HepG2 (cell line): ENCODE results near the gene DUSP15. TPM values are rescaled to one million over a fixed set of nuclear protein-coding genes. Genes with fewer than 3 reads are reported as not detected.

Experiments used
- ATAC-seq: fragments of 200-7000 bp; cut with Tn5 transposase; 3 replicates; pipeline ENCODE4 v1.9.1; 2020; ENCODE audit warnings: mild to moderate bottlenecking, moderate library complexity
- BruUV-seq: library from RNA; stranded (reverse); fragments of 400-500 nt; replicated peaks from 2 replicates; lab custom pipeline; 2021; lab: Mats Ljungman, UMichigan
- CTCF ChIA-PET: fragments of 300-600 bp; formaldehyde crosslinking; extraction: SDS; loops from one replicate; lab custom pipeline; 2021; ENCODE audit warnings: low total read pairs, inconsistent platforms, low intra/inter-chr PET ratio; lab: Yijun Ruan, JAX
- POLR2A ChIA-PET: fragments of 350-600 bp; sonication (Branson Sonifier 250); formaldehyde crosslinking; loops from one replicate; lab custom pipeline; 2020; ENCODE audit warnings: antibody characterized with exemption, inconsistent platforms; lab: Yijun Ruan, JAX
- DNase-seq: peaks from one replicate; pipeline ENCODE4 v3.0.0-alpha.2; 2015; ENCODE audit warnings: low spot score
- FAIRE-seq: peaks from 3 replicates; lab custom pipeline; 2011; peaks lifted over from hg19 to GRCh38; lab: Jason Lieb, UNC
- H2AFZ ChIP-seq: one replicate; pipeline ENCODE4 v1.6.1; 2011; ENCODE audit warnings: low read length, inconsistent platforms
- H3K27ac ChIP-seq: fragments of 300-600 bp; 3 replicates; pipeline ENCODE4 v1.8.0; 2011; ENCODE audit warnings: mixed run types, mild to moderate bottlenecking, mixed read lengths, low read length, inconsistent platforms; ENCODE audit not compliant: insufficient read depth; ENCODE audit errors: extremely low read length
- H3K27me3 ChIP-seq, 2 experiments: fragments of 200-600 bp in 1 of 2; 2 replicates in 1 of 2; 3 replicates in 1 of 2; pipeline versions ENCODE4 v1.6.0 to v1.8.0; 2011; ENCODE audit warnings: low read length in 2 of 2, mild to moderate bottlenecking in 2 of 2, moderate library complexity in 2 of 2, inconsistent platforms in 1 of 2; ENCODE audit not compliant: insufficient read depth in 2 of 2, control insufficient read depth in 1 of 2
- H3K36me3 ChIP-seq, 2 experiments: fragments of 200-600 bp in 1 of 2; replicated peaks in 1 of 2; 2 replicates in 1 of 2; 3 replicates in 1 of 2; pipeline versions ENCODE4 v1.5.1 to v1.8.0; 2011; ENCODE audit warnings: low read length in 2 of 2, inconsistent platforms in 1 of 2; ENCODE audit not compliant: insufficient read depth in 2 of 2, control insufficient read depth in 1 of 2
- H3K4me1 ChIP-seq: 2 replicates; pipeline ENCODE4 v1.5.1; 2012; ENCODE audit warnings: low read length, inconsistent platforms; ENCODE audit not compliant: insufficient read depth
- H3K4me2 ChIP-seq: 2 replicates; pipeline ENCODE4 v1.6.0; 2011; ENCODE audit warnings: low read depth, low read length, inconsistent platforms
- H3K4me3 ChIP-seq, 3 experiments: fragments of 200-600 bp in 1 of 3; sonication (generic), shearing (Covaris generic) in 1 of 3; replicated peaks in 1 of 3; 2 replicates each; pipeline ENCODE4 v1.5.1; 2011 to 2016; ENCODE audit warnings: low read length in 3 of 3, inconsistent platforms in 2 of 3, low read depth in 2 of 3, mild to moderate bottlenecking in 2 of 3, control low read depth in 1 of 3, mixed read lengths in 1 of 3; ENCODE audit not compliant: insufficient read depth in 1 of 3
- H3K79me2 ChIP-seq: one replicate; pipeline ENCODE4 v1.6.1; 2011; ENCODE audit warnings: low read length, inconsistent platforms; ENCODE audit not compliant: insufficient read depth
- H3K9ac ChIP-seq: 2 replicates; pipeline ENCODE4 v1.6.0; 2011; ENCODE audit warnings: mild to moderate bottlenecking, low read depth, low read length, inconsistent platforms; ENCODE audit not compliant: insufficient read depth
- H3K9me3 ChIP-seq: 2 replicates; pipeline ENCODE4 v1.5.1; 2012; ENCODE audit warnings: mild to moderate bottlenecking, low read length
- H4K20me1 ChIP-seq: 2 replicates; pipeline ENCODE4 v1.6.0; 2011; ENCODE audit warnings: inconsistent platforms, mild to moderate bottlenecking, low read length, moderate library complexity; ENCODE audit not compliant: insufficient read depth
- ADNP ChIP-seq: sonication (generic); formaldehyde crosslinking; IDR thresholded peaks from 2 replicates; pipeline ENCODE4 v1.4.0; 2020; ENCODE audit warnings: missing genetic modification reagents
- ATF3 ChIP-seq: sonication (generic); formaldehyde crosslinking; IDR thresholded peaks from 2 replicates; pipeline ENCODE4 v1.4.0; 2020; ENCODE audit warnings: missing genetic modification reagents
- CHD4 ChIP-seq: fragments of 200-600 bp; sonication (generic); IDR thresholded peaks from 2 replicates; pipeline ENCODE4 v1.7.0; 2017; ENCODE audit warnings: mild to moderate bottlenecking, low read length, borderline replicate concordance
- KDM1A ChIP-seq: IDR thresholded peaks from 2 replicates; pipeline ENCODE4 v1.6.1; 2016; ENCODE audit warnings: missing compliant biosample characterization
- NFAT5 ChIP-seq: sonication (generic); formaldehyde crosslinking; IDR thresholded peaks from 2 replicates; pipeline ENCODE4 v1.4.0; 2020; ENCODE audit warnings: missing genetic modification reagents
- ZBTB10 ChIP-seq: sonication (generic); formaldehyde crosslinking; IDR thresholded peaks from 2 replicates; pipeline ENCODE4 v1.4.0; 2020; ENCODE audit warnings: missing genetic modification reagents, borderline replicate concordance
- ZMYM3 ChIP-seq: sonication (generic); formaldehyde crosslinking; IDR thresholded peaks from 2 replicates; pipeline ENCODE4 v1.5.1; 2020; ENCODE audit warnings: mild to moderate bottlenecking, missing genetic modification reagents
- ZNF224 ChIP-seq: sonication (generic); formaldehyde crosslinking; IDR thresholded peaks from 2 replicates; pipeline ENCODE4 v1.5.0; 2020; ENCODE audit warnings: mild to moderate bottlenecking, missing genetic modification reagents
- ZNF629 ChIP-seq: sonication (generic); formaldehyde crosslinking; conservative IDR thresholded peaks from 2 replicates; pipeline ENCODE4 v1.5.0; 2020; ENCODE audit warnings: missing genetic modification reagents
- ZNF768 ChIP-seq: sonication (generic); formaldehyde crosslinking; IDR thresholded peaks from 2 replicates; pipeline ENCODE4 v1.4.0; 2020; ENCODE audit warnings: missing genetic modification reagents
- WGBS: methylation state at CpG from one replicate; pipeline ENCODE4 v1.1.6; 2017; ENCODE audit warnings: low lambda C conversion rate; 5-methylcytosine and 5-hydroxymethylcytosine counted together
- in situ Hi-C: cut with HindIII; loops from 2 replicates; pipeline ENCODE4 v1.10.0; 2017; ENCODE audit warnings: low pct_unique_long_range_greater_than_20kb; ENCODE audit not compliant: extremely low pct_ligation_motif_present
- intact Hi-C: fragments of 100-400 bp; cut with micrococcal nuclease; formaldehyde crosslinking; loops from one replicate; pipeline ENCODE4 v1.10.0; 2022; ENCODE audit not compliant: unreplicated experiment
- polyA plus RNA-seq, 8 experiments: library from polyadenylated mRNA; depleted of rRNA in 3 of 8; stranded (reverse) in 7 of 8; unstranded in 1 of 8; fragments of >200 nt; fragmentation: Illumina TruSeq in 4 of 8; extraction: Trizol in 4 of 8; gene quantifications; 2 replicates each; pipeline versions ENCODE4 v1.2.1 to v1.2.3, GENCODE V29; 2011 to 2016; ENCODE audit warnings: low read depth in 4 of 8, missing spikeins in 1 of 8, mixed read lengths in 1 of 8; ENCODE audit not compliant: insufficient read depth in 1 of 8
- total RNA-seq, 5 experiments: library from RNA; depleted of rRNA; stranded (reverse); fragments of >200 nt; fragmentation: Illumina TruSeq; extraction: Trizol; gene quantifications; 2 replicates each; pipeline ENCODE4 v1.2.3, GENCODE V29; 2016; ENCODE audit warnings: low read depth in 1 of 5

The DUSP15 gene
- total and polyA plus RNA-seq, 2 of the 13 experiments (the other 11 are each of a cell fraction or from before 2014, with no cell fraction given), result 0.17 to 0.93 TPM

GRCh38 chr20:31839782-31840487 is 30.4 kb downstream of the DUSP15 start:
- no peak for ATAC-seq
- Histone ChIP-seq H3K4me2 (no peak overlapping the region), H4K20me1 (no peaks in the 10 kb centered on the region), H3K36me3 (no peaks in the 10 kb centered on the region), H3K27me3 (peaks cover 11 to 46% of the 10 kb centered on the region in 2 experiments; a peak in 4 of 5 replicates), H3K27ac (no peak overlapping the region), H2AFZ (no peak overlapping the region), H3K9me3 (no peaks in the 10 kb centered on the region), H3K4me3 (no peak overlapping the region), H3K79me2 (no peaks in the 10 kb centered on the region), H3K4me1 (peaks cover 24% of the 10 kb centered on the region)
- FAIRE-seq, result no peak
- WGBS, result 10% methylated on average over 5 of the region's 5 CpGs
- BruUV-seq, result no TSS peak
- POLR2A ChIA-PET, result no interaction called here
- no peak for DNase-seq
- in situ Hi-C loops (no loop called here), intact Hi-C loops (no loop called here)
- TF ChIP-seq KDM1A (CRISPR knock-in tag) (0 out of 2 replicates have a peak, but pooled peaks have one; percentile 12), ZNF224 (CRISPR knock-in tag) (no peak), ZNF629 (CRISPR knock-in tag) (peak; percentile 93), NFAT5 (no peak), ZNF768 (CRISPR knock-in tag) (peak; percentile 71; the same call in 1 of the 2 replicates), ATF3 (CRISPR knock-in tag) (no peak), ADNP (CRISPR knock-in tag) (0 out of 2 replicates have a peak, but pooled peaks have one; percentile 50), CHD4 (peak; percentile 39; the same call in 1 of the 2 replicates), ZBTB10 (CRISPR knock-in tag) (no peak), ZMYM3 (CRISPR knock-in tag) (peak; percentile 67)
- TF ChIP-seq, all 625 proteins: peak for 6
- no peak overlapping the region for H3K9ac ChIP-seq
- CTCF ChIA-PET, result no interaction called here
